Ammon's horn (tissue), 1 donor: ENCODE results near the gene UBE2B.
"Not testable (repeated sequence)": the region's sequence is repeated elsewhere in the genome, so short reads cannot be mapped to it uniquely, and the experiment has no call there.

ENCODE experiments used
- DNase-seq: peaks from one replicate; pipeline ENCODE4 v3.0.0-alpha.2; 2016; ENCODE audit warnings: low spot score

Gene UBE2B

GRCh38 chr5:134398609-134399155 lies 27.3 kb downstream of the UBE2B start:
- DNase-seq: no peak

GRCh38 chr5:134403951-134404350 lies 32.6 kb downstream of the UBE2B start:
- no peak for DNase-seq

- DNase-seq: no peak
Measured at GRCh38 chr5:134406390-134406789, 35.0 kb downstream of the UBE2B start.

GRCh38 chr5:134409321-134409720 lies 38.0 kb downstream of the UBE2B start:
- DNase-seq: no peak

GRCh38 chr5:134410822-134411221 lies 39.5 kb downstream of the UBE2B start:
- DNase-seq: no peak

- DNase-seq: no peak
Measured at GRCh38 chr5:134411228-134411545, 39.8 kb downstream of the UBE2B start.

GRCh38 chr5:134411546-134412266 lies 40.3 kb downstream of the UBE2B start, which contains the start of gene CDKN2AIPNL:
Gene CDKN2AIPNL, minus strand, starts transcription at chr5:134411881. Its CDS starts 27 bp downstream, at chr5:134411854.
- DNase-seq: peak; percentile 95

GRCh38 chr5:134413046-134413445 lies 41.7 kb downstream of the UBE2B start:
- DNase-seq: no peak

GRCh38 chr5:134417707-134418106 lies 46.3 kb downstream of the UBE2B start:
- DNase-seq: no peak

GRCh38 chr5:134418958-134419357 lies 47.6 kb downstream of the UBE2B start:
- no peak for DNase-seq

- DNase-seq: no peak
Measured at GRCh38 chr5:134420343-134420742, 49.0 kb downstream of the UBE2B start.

- not testable (repeated sequence) for DNase-seq
Measured at GRCh38 chr5:134421038-134421437, 49.7 kb downstream of the UBE2B start.

GRCh38 chr5:134422791-134423365 lies 51.5 kb downstream of the UBE2B start:
- DNase-seq: no peak

GRCh38 chr5:134423376-134423775 lies 52.0 kb downstream of the UBE2B start:
- DNase-seq: no peak

GRCh38 chr5:134426361-134426760 lies 55.0 kb downstream of the UBE2B start:
- no peak for DNase-seq

- no peak for DNase-seq
Measured at GRCh38 chr5:134427540-134428041, 56.2 kb downstream of the UBE2B start.

GRCh38 chr5:134430001-134430569 lies 58.7 kb downstream of the UBE2B start:
- no peak for DNase-seq

GRCh38 chr5:134432174-134432573 lies 60.8 kb downstream of the UBE2B start:
- DNase-seq: no peak

- DNase-seq: no peak
Measured at GRCh38 chr5:134432677-134433359, 61.4 kb downstream of the UBE2B start.

GRCh38 chr5:134435560-134435959 lies 64.2 kb downstream of the UBE2B start:
- no peak for DNase-seq

GRCh38 chr5:134436523-134437339 lies 65.4 kb downstream of the UBE2B start:
- DNase-seq: peak; percentile 47
